ENCODE results near the gene IGF1R. TPM values are rescaled to one million over a fixed set of nuclear protein-coding genes. Genes with fewer than 3 reads are reported as not detected.

Gene IGF1R
- polyA plus RNA-seq, 1 experiment, result 21.6 TPM

- H3K4me3 ChIP-seq (ENCODE audit: low read depth, low read length), result no peak overlapping the region
- no peak for DNase-seq (ENCODE audit: low read depth, low spot score)
- no peak for TF ChIP-seq CTCF (IDR thresholded peaks at IDR 0.05; ENCODE audit: low read depth, low read length)
- no peaks in the 10 kb centered on the region for H3K27me3 ChIP-seq (ENCODE audit: control insufficient read depth, insufficient read depth, low read length)
- ChIA-PET CTCF (interaction anchor here (0.7 kb wide), 1 partner anchor 134 kb away, joined by 5 read pairs; no protein-coding TSS in a partner anchor), POLR2A (no interaction called here)
- no peak overlapping the region for H3K27ac ChIP-seq (ENCODE audit: low read depth, low read length)
- H3K9me3 ChIP-seq (ENCODE audit: control insufficient read depth, insufficient read depth, low read length), result peaks cover 5% of the 10 kb centered on the region
These were observed 318.8 kb downstream of the IGF1R start for GRCh38 chr15:98967096-98967495.

GRCh38 chr15:98967916-98968315 lies 319.6 kb downstream of the IGF1R start:
- H3K9me3 ChIP-seq (ENCODE audit: control insufficient read depth, insufficient read depth, low read length), result no peaks in the 10 kb centered on the region
- ChIA-PET CTCF (no interaction called here), POLR2A (no interaction called here)
- TF ChIP-seq CTCF (IDR thresholded peaks at IDR 0.05; ENCODE audit: low read depth, low read length), result no peak
- no peaks in the 10 kb centered on the region for H3K27me3 ChIP-seq (ENCODE audit: control insufficient read depth, insufficient read depth, low read length)
- H3K4me3 ChIP-seq (ENCODE audit: low read depth, low read length), result no peak overlapping the region
- no peak overlapping the region for H3K27ac ChIP-seq (ENCODE audit: low read depth, low read length)
- DNase-seq (ENCODE audit: low read depth, low spot score), result no peak

- CTCF ChIA-PET, result no interaction called here
These were observed 320.2 kb downstream of the IGF1R start for GRCh38 chr15:98968576-98968975.

GRCh38 chr15:98969126-98969735 lies 320.9 kb downstream of the IGF1R start:
- Histone ChIP-seq H3K9me3 (ENCODE audit: control insufficient read depth, insufficient read depth, low read length) (no peaks in the 10 kb centered on the region), H3K27me3 (ENCODE audit: control insufficient read depth, insufficient read depth, low read length) (no peaks in the 10 kb centered on the region), H3K27ac (ENCODE audit: low read depth, low read length) (no peak overlapping the region), H3K4me3 (ENCODE audit: low read depth, low read length) (no peak overlapping the region)
- CTCF ChIA-PET, result no interaction called here
- TF ChIP-seq CTCF (IDR thresholded peaks at IDR 0.05; ENCODE audit: low read depth, low read length), result no peak
- POLR2A ChIA-PET, result interaction anchor here (0.6 kb wide), 1 partner anchor 111 kb away, joined by 4 read pairs; no protein-coding TSS in a partner anchor
- no peak for DNase-seq (ENCODE audit: low read depth, low spot score)

More at GRCh38 chr15:98968576-98968975, 320.2 kb downstream of the IGF1R start:
- DNase-seq (ENCODE audit: low read depth, low spot score), result no peak
- Histone ChIP-seq H3K27me3 (ENCODE audit: control insufficient read depth, insufficient read depth, low read length) (no peaks in the 10 kb centered on the region), H3K9me3 (ENCODE audit: control insufficient read depth, insufficient read depth, low read length) (no peaks in the 10 kb centered on the region), H3K27ac (ENCODE audit: low read depth, low read length) (no peak overlapping the region), H3K4me3 (ENCODE audit: low read depth, low read length) (no peak overlapping the region)
- POLR2A ChIA-PET, result no interaction called here
- TF ChIP-seq CTCF (IDR thresholded peaks at IDR 0.05; ENCODE audit: low read depth, low read length), result no peak

GRCh38 chr15:98970799-98971198 lies 322.5 kb downstream of the IGF1R start:
- no peaks in the 10 kb centered on the region for H3K27me3 ChIP-seq (ENCODE audit: control insufficient read depth, insufficient read depth, low read length)
- H3K27ac ChIP-seq (ENCODE audit: low read depth, low read length), result no peak overlapping the region
- CTCF ChIA-PET, result interaction anchor here (0.7 kb wide), 1 partner anchor 183 kb away, joined by 5 read pairs; no protein-coding TSS in a partner anchor
- POLR2A ChIA-PET, result no interaction called here
- H3K4me3 ChIP-seq (ENCODE audit: low read depth, low read length), result no peak overlapping the region
- H3K9me3 ChIP-seq (ENCODE audit: control insufficient read depth, insufficient read depth, low read length), result no peaks in the 10 kb centered on the region
- TF ChIP-seq CTCF (IDR thresholded peaks at IDR 0.05; ENCODE audit: low read depth, low read length), result no peak
- no peak for DNase-seq (ENCODE audit: low read depth, low spot score)

Data from AG04450 (cell line).